Measurements from ENCODE around the gene ENPP1.

- no peak for TF ChIP-seq EZH2phosphoT487 (conservative IDR thresholded peaks at IDR 0.05; ENCODE audit: low read length)
- no peak for TF ChIP-seq CTCF (IDR thresholded peaks at IDR 0.05; ENCODE audit: insufficient read depth, low read length, poor library complexity, severe bottlenecking)
Observed at GRCh38 chr6:131780600-131780999, 27.2 kb upstream of the ENPP1 start.
